AG20443 (cell line): ENCODE data around the gene ZDHHC18.

ENCODE experiments used
- DNase-seq: peaks from one replicate; pipeline ENCODE4 v3.0.0; 2012; ENCODE audit warnings: low spot score, mixed read lengths

Gene ZDHHC18

DNA sequence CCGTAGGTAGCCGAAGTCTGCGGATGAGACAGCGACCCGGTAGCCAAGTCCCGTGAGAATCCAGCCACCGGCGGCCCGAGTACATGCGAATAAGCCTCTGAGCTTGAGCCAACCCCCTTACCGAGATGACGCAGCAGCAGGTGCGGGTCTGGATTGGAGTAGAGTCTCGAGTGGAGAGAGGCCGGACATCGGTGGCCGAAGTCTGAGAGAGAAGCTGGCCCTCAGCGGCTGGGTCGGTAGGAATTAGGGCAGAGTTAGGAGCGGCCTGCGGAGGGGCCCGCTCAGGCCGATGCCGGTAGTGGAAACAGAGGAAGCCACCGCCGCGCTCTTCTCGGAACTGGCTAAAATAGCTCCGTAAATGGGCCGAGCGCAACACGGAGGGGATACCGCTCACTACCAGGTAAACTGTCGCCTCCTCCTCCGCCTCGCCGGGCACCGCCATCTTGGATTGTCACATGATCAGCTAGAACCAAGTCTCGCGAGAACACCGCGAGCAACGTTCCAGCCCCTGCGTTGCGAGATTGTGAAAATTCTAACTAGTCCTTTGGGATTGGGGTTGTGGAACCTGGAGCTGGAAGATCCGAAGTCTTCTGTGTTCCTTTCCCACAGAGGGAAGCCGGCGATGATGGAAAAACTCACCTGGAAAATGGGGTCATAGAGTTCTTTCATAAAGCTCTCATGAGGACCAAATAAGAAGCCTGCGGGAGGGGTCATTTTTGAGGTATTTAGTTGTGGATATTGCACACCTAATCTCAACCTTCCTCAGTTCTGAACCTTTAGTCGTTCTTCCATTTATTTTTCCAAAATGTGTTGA is 73.7 kb downstream of the ZDHHC18 start, which contains the start of gene GPATCH3:
Gene GPATCH3 (minus strand): TSS at position 467 of the 814 bp plus-strand sequence. CDS start 25 bp downstream, at position 442.
- DNase-seq: peak; percentile 95

DNA sequence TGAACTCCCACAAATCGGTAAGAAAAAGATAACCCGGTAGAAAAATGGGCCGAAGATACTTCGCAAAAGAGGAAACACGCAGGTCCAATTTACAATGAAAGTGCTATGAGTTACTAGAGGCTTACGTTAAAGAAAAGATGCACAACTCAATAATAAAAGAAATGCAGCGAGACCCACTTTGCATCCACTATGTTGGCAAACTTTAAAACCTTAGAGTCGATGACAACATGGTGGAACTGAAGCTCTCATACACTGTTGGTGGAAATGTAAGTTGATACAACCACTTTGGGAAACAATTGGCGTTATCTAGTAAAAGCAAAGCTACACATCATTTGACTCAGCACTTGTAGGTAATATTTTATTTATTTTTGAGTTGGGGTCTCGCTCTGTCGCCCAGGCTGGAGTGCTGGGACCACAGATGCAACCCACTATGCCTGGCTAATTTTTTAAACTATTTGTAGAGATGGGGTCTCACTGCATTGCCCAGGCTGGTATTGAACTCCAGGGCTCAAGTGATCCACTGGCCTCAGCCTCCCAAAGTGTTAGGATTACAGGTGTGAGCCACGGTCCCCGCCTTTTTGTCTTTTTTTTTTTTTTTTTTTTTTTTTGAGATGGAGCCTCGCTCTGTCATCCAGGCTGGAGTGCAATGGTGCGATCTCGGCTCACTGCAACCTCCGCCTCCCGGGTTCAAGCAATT is 74.5 kb downstream of the ZDHHC18 start:
- no peak for DNase-seq
